B cell (primary cell): ENCODE measurements around the gene SLC4A4. TPM values are rescaled to one million over a fixed set of nuclear protein-coding genes. Genes with fewer than 3 reads are reported as not detected.

ENCODE experiments used
- ATAC-seq: fragments of 200-7000 bp; cut with Tn5 transposase; one replicate; pipeline ENCODE4 v1.10.0; 2021; ENCODE audit warnings: low read depth, mild to moderate bottlenecking, moderate number of reproducible peaks, moderate library complexity
- CTCF ChIA-PET: fragments of 350-600 bp; sonication (Branson Sonifier 250); formaldehyde crosslinking; loops from one replicate; lab custom pipeline; 2021; ENCODE audit warnings: antibody characterized with exemption, inconsistent platforms; lab: Charles Lee
- POLR2A ChIA-PET: fragments of 350-600 bp; sonication (Branson Sonifier 250); formaldehyde crosslinking; loops from one replicate; lab custom pipeline; 2021; ENCODE audit warnings: antibody characterized with exemption; lab: Charles Lee
- DNase-seq: peaks from one replicate; pipeline ENCODE4 v3.0.0; 2013
- H2AFZ ChIP-seq: 2 replicates; pipeline ENCODE4 v1.6.1; 2012; ENCODE audit warnings: mild to moderate bottlenecking, low read depth, low read length; ENCODE audit not compliant: insufficient read depth, poor library complexity, severe bottlenecking
- H3K27ac ChIP-seq, 2 donors: 1 replicate in 1 of 2; 2 replicates in 1 of 2; pipeline ENCODE4 v1.5.1; 2012 to 2013; ENCODE audit warnings: low read length in 2 of 2, mild to moderate bottlenecking in 2 of 2, moderate library complexity in 1 of 2
- H3K27me3 ChIP-seq, 4 experiments: fragments of 200-600 bp in 1 of 4; sonication (generic) in 1 of 4; replicated peaks in 1 of 4; 1 replicate in 2 of 4; 2 replicates in 2 of 4; pipeline versions ENCODE4 v1.6.1 to v1.7.0; 2013 to 2016; ENCODE audit warnings: low read length in 3 of 4, mild to moderate bottlenecking in 2 of 4, mixed read lengths in 1 of 4, moderate library complexity in 1 of 4; ENCODE audit not compliant: insufficient read depth in 4 of 4, control insufficient read depth in 3 of 4; ENCODE audit errors: control extremely low read depth in 1 of 4
- H3K36me3 ChIP-seq, 2 experiments: replicated peaks in 1 of 2; 1 replicate in 1 of 2; 2 replicates in 1 of 2; pipeline versions ENCODE4 v1.6.1 to v1.7.1; 2013; ENCODE audit warnings: low read length in 1 of 2; ENCODE audit not compliant: insufficient read depth in 2 of 2, control insufficient read depth in 1 of 2; ENCODE audit errors: control extremely low read depth in 1 of 2, extremely low read depth in 1 of 2
- H3K4me1 ChIP-seq, 2 donors: fragments of 200-600 bp in 1 of 2; sonication (generic) in 1 of 2; 1 replicate in 1 of 2; 2 replicates in 1 of 2; pipeline versions ENCODE4 v1.5.1 to v1.6.1; 2013 to 2017; ENCODE audit warnings: low read length in 2 of 2; ENCODE audit not compliant: control insufficient read depth in 2 of 2, insufficient read depth in 2 of 2
- H3K4me2 ChIP-seq: replicated peaks from 2 replicates; pipeline ENCODE3; 2012; ENCODE audit warnings: mild to moderate bottlenecking, low read depth, low read length; ENCODE audit not compliant: poor library complexity, severe bottlenecking
- H3K4me3 ChIP-seq, 5 experiments: fragments of 200-600 bp in 1 of 5; sonication (generic) in 1 of 5; 1 replicate in 3 of 5; 2 replicates in 2 of 5; pipeline versions ENCODE4 v1.5.1 to v1.7.0; 2011 to 2016; ENCODE audit warnings: low read length in 4 of 5, mild to moderate bottlenecking in 4 of 5, low read depth in 2 of 5, control low read depth in 1 of 5, moderate library complexity in 1 of 5; ENCODE audit not compliant: insufficient read depth in 1 of 5; ENCODE audit errors: control extremely low read depth in 1 of 5, extremely low read depth in 1 of 5
- H3K79me2 ChIP-seq: fragments of 200-600 bp; sonication (generic); one replicate; pipeline ENCODE4 v1.6.0; 2016; ENCODE audit warnings: low read length; ENCODE audit not compliant: control insufficient read depth, insufficient read depth
- H3K9ac ChIP-seq: fragments of 200-600 bp; sonication (generic); 2 replicates; pipeline ENCODE4 v1.6.1; 2017; ENCODE audit warnings: mild to moderate bottlenecking, low read length, moderate library complexity
- H3K9me3 ChIP-seq, 3 donors: one replicate each; pipeline versions ENCODE4 v1.6.1 to v1.7.1; 2013; ENCODE audit warnings: low read length in 2 of 3; ENCODE audit not compliant: control insufficient read depth in 2 of 3, insufficient read depth in 1 of 3; ENCODE audit errors: control extremely low read depth in 1 of 3
- H4K20me1 ChIP-seq: 2 replicates; pipeline ENCODE4 v1.6.0; 2012; ENCODE audit warnings: mild to moderate bottlenecking, low read length; ENCODE audit not compliant: insufficient read depth, control insufficient read depth, poor library complexity, severe bottlenecking
- H3K27ac Mint-ChIP-seq: one replicate; pipeline ENCODE4 v1.8.0; 2021; ENCODE audit warnings: mixed read lengths
- H3K27me3 Mint-ChIP-seq: one replicate; pipeline ENCODE4 v1.8.0; 2021; ENCODE audit warnings: mixed read lengths
- H3K4me1 Mint-ChIP-seq: one replicate; pipeline ENCODE4 v1.8.0; 2021; ENCODE audit warnings: mixed read lengths
- H3K4me3 Mint-ChIP-seq: one replicate; pipeline ENCODE4 v1.8.0; 2021; ENCODE audit warnings: mixed read lengths
- H3K9me3 Mint-ChIP-seq: one replicate; pipeline ENCODE4 v1.8.0; 2022; ENCODE audit warnings: mixed read lengths; ENCODE audit not compliant: insufficient read depth
- EZH2 ChIP-seq: IDR thresholded peaks from 2 replicates; pipeline ENCODE4 v1.6.1; 2012; ENCODE audit warnings: borderline replicate concordance, low read depth, mild to moderate bottlenecking, moderate library complexity, low read length; ENCODE audit not compliant: insufficient read depth, poor library complexity, severe bottlenecking
- WGBS: methylation state at CpG from one replicate; pipeline ENCODE4 v1.1.5; 2013; ENCODE audit warnings: missing lambda C conversion rate; ENCODE audit not compliant: insufficient coverage; 5-methylcytosine and 5-hydroxymethylcytosine counted together
- intact Hi-C: fragments of 100-400 bp; cut with micrococcal nuclease; formaldehyde crosslinking; loops from one replicate; pipeline ENCODE4 v1.10.0; 2022
- polyA plus RNA-seq: library from polyadenylated mRNA; depleted of rRNA; stranded (reverse); fragments of >200 nt; gene quantifications from 2 replicates; pipeline ENCODE4 v1.2.3, GENCODE V29; 2012
- total RNA-seq, 2 donors: library from RNA; stranded (reverse); fragments of 120-200 nt in 1 of 2; gene quantifications; 1 replicate in 1 of 2; 2 replicates in 1 of 2; pipeline versions ENCODE4 v1.2.3 to v1.2.4, GENCODE V29; 2013 to 2022
- TF ChIP-seq, protein P1 (sequence below): fragments of 200-600 bp; IDR thresholded peaks from one replicate; pipeline ENCODE4 v1.8.0; 2022; ENCODE audit warnings: antibody characterized with exemption, mild to moderate bottlenecking

The SLC4A4 gene
- total and polyA plus RNA-seq, 2 donors (not counting 1 experiment from before 2014, with no cell fraction given): not detected

DNA sequence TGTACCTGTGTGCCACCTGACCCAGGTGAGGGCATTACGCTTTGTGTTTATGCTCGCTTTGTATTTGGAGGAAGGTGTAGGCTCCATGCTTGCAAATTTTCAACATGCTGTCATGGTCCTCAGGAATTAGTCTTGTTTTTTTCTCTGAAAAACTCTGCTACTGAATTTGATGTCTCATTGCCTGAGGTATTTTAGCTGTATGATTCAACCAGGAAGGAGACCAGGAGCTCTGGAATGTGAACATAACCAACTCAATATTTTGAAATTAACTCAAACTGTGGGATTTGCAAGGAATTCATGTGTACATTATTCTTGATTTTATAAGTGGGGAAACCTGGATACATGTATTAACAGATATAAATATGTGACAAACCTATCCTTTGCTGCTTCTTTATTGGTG is 134.1 kb downstream of the SLC4A4 start:
- no peak overlapping the region for H3K4me2 ChIP-seq
- intact Hi-C loops: no loop called here
- H3K27ac ChIP-seq: no peak overlapping the region
- H3K79me2 ChIP-seq: no peaks in the 10 kb centered on the region
- no peak overlapping the region for H2AFZ ChIP-seq
- no peak overlapping the region for H3K4me3 Mint-ChIP-seq
- no peaks in the 10 kb centered on the region for H3K4me1 ChIP-seq
- no peaks in the 10 kb centered on the region for H3K4me1 Mint-ChIP-seq
- no peak overlapping the region for H3K9ac ChIP-seq
- H3K4me3 ChIP-seq: no peak overlapping the region
- ChIA-PET POLR2A (no interaction called here), CTCF (no interaction called here)
- H4K20me1 ChIP-seq: no peaks in the 10 kb centered on the region
- no peaks in the 10 kb centered on the region for H3K9me3 Mint-ChIP-seq
- H3K27me3 Mint-ChIP-seq: no peaks in the 10 kb centered on the region
- DNase-seq: no peak
- H3K36me3 ChIP-seq: no peaks in the 10 kb centered on the region
- H3K27me3 ChIP-seq: no peaks in the 10 kb centered on the region
- WGBS: 100% methylated on average over 1 of the region's 2 CpGs
- TF ChIP-seq, protein P1, sequence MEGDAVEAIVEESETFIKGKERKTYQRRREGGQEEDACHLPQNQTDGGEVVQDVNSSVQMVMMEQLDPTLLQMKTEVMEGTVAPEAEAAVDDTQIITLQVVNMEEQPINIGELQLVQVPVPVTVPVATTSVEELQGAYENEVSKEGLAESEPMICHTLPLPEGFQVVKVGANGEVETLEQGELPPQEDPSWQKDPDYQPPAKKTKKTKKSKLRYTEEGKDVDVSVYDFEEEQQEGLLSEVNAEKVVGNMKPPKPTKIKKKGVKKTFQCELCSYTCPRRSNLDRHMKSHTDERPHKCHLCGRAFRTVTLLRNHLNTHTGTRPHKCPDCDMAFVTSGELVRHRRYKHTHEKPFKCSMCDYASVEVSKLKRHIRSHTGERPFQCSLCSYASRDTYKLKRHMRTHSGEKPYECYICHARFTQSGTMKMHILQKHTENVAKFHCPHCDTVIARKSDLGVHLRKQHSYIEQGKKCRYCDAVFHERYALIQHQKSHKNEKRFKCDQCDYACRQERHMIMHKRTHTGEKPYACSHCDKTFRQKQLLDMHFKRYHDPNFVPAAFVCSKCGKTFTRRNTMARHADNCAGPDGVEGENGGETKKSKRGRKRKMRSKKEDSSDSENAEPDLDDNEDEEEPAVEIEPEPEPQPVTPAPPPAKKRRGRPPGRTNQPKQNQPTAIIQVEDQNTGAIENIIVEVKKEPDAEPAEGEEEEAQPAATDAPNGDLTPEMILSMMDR: no peak
- TF ChIP-seq EZH2: no peak
- H3K9me3 ChIP-seq: no peaks in the 10 kb centered on the region
- ATAC-seq: no peak
- H3K27ac Mint-ChIP-seq: no peak overlapping the region

DNA sequence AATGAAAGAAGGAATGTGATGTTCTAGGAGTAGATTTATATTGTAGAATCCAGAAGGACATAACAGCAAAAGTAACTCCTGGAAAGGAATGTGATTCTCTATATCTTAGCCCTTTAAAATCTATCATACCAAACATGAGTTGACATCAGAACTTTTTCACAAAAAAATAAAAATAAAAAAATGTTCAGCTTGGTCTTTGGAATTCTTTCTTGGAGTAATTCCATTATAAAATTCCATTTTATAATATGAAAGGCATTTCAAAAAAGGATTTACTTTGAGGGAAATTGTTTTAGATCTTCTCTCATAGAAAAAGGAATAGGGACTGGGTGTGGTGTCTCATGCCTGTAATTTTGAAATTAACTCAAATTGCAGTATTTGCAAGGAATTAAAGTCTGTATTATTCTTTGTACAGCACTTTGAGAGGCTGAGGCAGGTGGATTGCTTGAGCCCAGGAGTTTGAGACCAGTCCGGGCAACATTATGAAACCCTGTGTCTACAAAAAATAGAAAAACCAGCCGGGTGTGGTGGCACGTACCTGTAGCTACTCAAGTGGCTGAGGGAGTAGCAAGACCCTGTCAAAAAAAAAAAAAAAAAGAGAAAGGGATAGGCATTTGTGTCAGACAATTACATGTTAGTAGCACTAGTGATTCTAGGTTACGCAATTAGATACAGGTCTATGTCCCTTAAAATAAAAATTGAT is 134.9 kb downstream of the SLC4A4 start:
- no peak overlapping the region for H3K27ac ChIP-seq
- no peaks in the 10 kb centered on the region for H3K36me3 ChIP-seq
- Mint-ChIP-seq H3K27ac (no peak overlapping the region), H3K4me1 (no peaks in the 10 kb centered on the region), H3K27me3 (no peaks in the 10 kb centered on the region), H3K9me3 (peaks cover 2% of the 10 kb centered on the region), H3K4me3 (no peak overlapping the region)
- no peak overlapping the region for H3K4me3 ChIP-seq
- WGBS: 96% methylated on average over 3 of the region's 4 CpGs
- intact Hi-C loops: no loop called here
- H3K9ac ChIP-seq: no peak overlapping the region
- ATAC-seq: no peak
- H3K9me3 ChIP-seq: no peaks in the 10 kb centered on the region
- H2AFZ ChIP-seq: no peak overlapping the region
- DNase-seq: no peak
- TF ChIP-seq, protein P1: no peak
- no peak for TF ChIP-seq EZH2
- no peaks in the 10 kb centered on the region for H4K20me1 ChIP-seq
- no peaks in the 10 kb centered on the region for H3K79me2 ChIP-seq
- ChIA-PET POLR2A (no interaction called here), CTCF (no interaction called here)
- H3K27me3 ChIP-seq: no peaks in the 10 kb centered on the region
- no peaks in the 10 kb centered on the region for H3K4me1 ChIP-seq
- H3K4me2 ChIP-seq: no peak overlapping the region
